ENCODE data around the gene CISD1. TPM values are rescaled to one million over a fixed set of nuclear protein-coding genes. Genes with fewer than 3 reads are reported as not detected.

CISD1 gene
- polyA plus RNA-seq, 3 donors = 5.4 to 29.4 (median 24.9) TPM

- peaks cover 21 to 23% of the 10 kb centered on the region in 2 donors for H3K4me1 ChIP-seq (ENCODE audit: control insufficient read depth in 1 of 2, insufficient read depth in 2 of 2, low read length in 2 of 2)
- no peaks in the 10 kb centered on the region for H3K27me3 ChIP-seq (ENCODE audit: control insufficient read depth in 2 of 2, insufficient read depth in 2 of 2, low read length in 2 of 2)
- no peaks in the 10 kb centered on the region for H4K20me1 ChIP-seq (ENCODE audit: insufficient read depth, low read length)
- H3K4me2 ChIP-seq (replicated peaks; ENCODE audit: extremely low read depth, low read length, poor library complexity, severe bottlenecking) = peak overlapping the region; percentile 53
- Mint-ChIP-seq H3K9me3 (peaks cover 0 to 3% (median 0%) of the 10 kb centered on the region in 7 donors), H3K36me3 (peaks cover 0 to 2% of the 10 kb centered on the region in 2 donors), H3K27ac (peak overlapping the region; percentile 92 to 98 (median 96)), H3K27me3 (ENCODE audit: low read depth in 3 of 3) (no peaks in the 10 kb centered on the region), H3K4me1 (peaks cover 28% of the 10 kb centered on the region), H3K4me3 (peak overlapping the region in 1 of 2 donors; percentile 72)
- no peak for TF ChIP-seq CTCF (IDR thresholded peaks at IDR 0.05)
- no peaks in the 10 kb centered on the region for H3K9me3 ChIP-seq (replicated peaks in 1 of 2; ENCODE audit: control insufficient read depth in 1 of 2, insufficient read depth in 1 of 2, low read length in 2 of 2)
- peak overlapping the region; percentile 75 to 77 for H3K27ac ChIP-seq (ENCODE audit: low read depth in 1 of 2, low read length in 2 of 2)
- intact Hi-C loops (cut with micrococcal nuclease) = no loop called here
- WGBS (ENCODE audit: insufficient coverage) = no CpG with 5 or more reads among the region's 3 CpGs
- peak; percentile 87 to 97 (median 91) for DNase-seq
- no peak overlapping the region for H2AFZ ChIP-seq (ENCODE audit: insufficient read depth, low read depth, low read length, poor library complexity, severe bottlenecking)
- peak overlapping the region in 1 of 3 experiments; percentile 50 for H3K4me3 ChIP-seq (replicated peaks in 1 of 3; ENCODE audit: low read depth in 2 of 3, low read length in 3 of 3)
- no peak overlapping the region for H3K9ac ChIP-seq (ENCODE audit: insufficient read depth, low read length, poor library complexity, severe bottlenecking)
- H3K36me3 ChIP-seq (replicated peaks in 1 of 2; ENCODE audit: control insufficient read depth in 1 of 2, insufficient read depth in 2 of 2, low read length in 2 of 2) = no peaks in the 10 kb centered on the region
- H3K79me2 ChIP-seq (ENCODE audit: insufficient read depth, low read length) = no peaks in the 10 kb centered on the region
These were observed 53.3 kb downstream of the CISD1 start for GRCh38 chr10:58322072-58322834.

GRCh38 chr10:58322835-58323209, 53.9 kb downstream of the CISD1 start:
- no peaks in the 10 kb centered on the region for H4K20me1 ChIP-seq (ENCODE audit: insufficient read depth, low read length)
- peak overlapping the region in 1 of 3 experiments; percentile 50 for H3K4me3 ChIP-seq (replicated peaks in 1 of 3; ENCODE audit: low read depth in 2 of 3, low read length in 3 of 3)
- Mint-ChIP-seq H3K27me3 (ENCODE audit: low read depth in 3 of 3) (peaks cover 0 to 1% (median 0%) of the 10 kb centered on the region in 3 donors), H3K4me1 (peaks cover 28% of the 10 kb centered on the region), H3K36me3 (peaks cover 0 to 2% of the 10 kb centered on the region in 2 donors), H3K27ac (peak overlapping the region; percentile 92 to 98 (median 96)), H3K9me3 (peaks cover 0 to 3% (median 0%) of the 10 kb centered on the region in 7 donors), H3K4me3 (peak overlapping the region in 1 of 2 donors; percentile 72)
- peak overlapping the region; percentile 24 to 75 for H3K27ac ChIP-seq (ENCODE audit: low read depth in 1 of 2, low read length in 2 of 2)
- H3K9ac ChIP-seq (ENCODE audit: insufficient read depth, low read length, poor library complexity, severe bottlenecking) = no peak overlapping the region
- intact Hi-C loops (cut with micrococcal nuclease) = no loop called here
- peak overlapping the region; percentile 53 for H3K4me2 ChIP-seq (replicated peaks; ENCODE audit: extremely low read depth, low read length, poor library complexity, severe bottlenecking)
- no peak overlapping the region for H2AFZ ChIP-seq (ENCODE audit: insufficient read depth, low read depth, low read length, poor library complexity, severe bottlenecking)
- WGBS (ENCODE audit: insufficient coverage) = no CpG with 5 or more reads among the region's 1 CpG
- no peaks in the 10 kb centered on the region for H3K36me3 ChIP-seq (replicated peaks in 1 of 2; ENCODE audit: control insufficient read depth in 1 of 2, insufficient read depth in 2 of 2, low read length in 2 of 2)
- no peaks in the 10 kb centered on the region for H3K27me3 ChIP-seq (ENCODE audit: control insufficient read depth in 2 of 2, insufficient read depth in 2 of 2, low read length in 2 of 2)
- H3K9me3 ChIP-seq (replicated peaks in 1 of 2; ENCODE audit: control insufficient read depth in 1 of 2, insufficient read depth in 1 of 2, low read length in 2 of 2) = no peaks in the 10 kb centered on the region
- no peaks in the 10 kb centered on the region for H3K79me2 ChIP-seq (ENCODE audit: insufficient read depth, low read length)
- TF ChIP-seq CTCF (IDR thresholded peaks at IDR 0.05) = no peak
- no peak for DNase-seq
- peaks cover 21 to 23% of the 10 kb centered on the region in 2 donors for H3K4me1 ChIP-seq (ENCODE audit: control insufficient read depth in 1 of 2, insufficient read depth in 2 of 2, low read length in 2 of 2)

Measured in CD14-positive monocyte (primary cell).